GM12873 (cell line): Measurements from ENCODE around the gene ARHGEF40.

Experiments
- CTCF ChIP-seq: IDR thresholded peaks from 2 replicates; pipeline ENCODE4 v1.5.1; 2012; ENCODE audit warnings: low read depth, mild to moderate bottlenecking, moderate library complexity, low read length, control low read depth; ENCODE audit not compliant: insufficient read depth; ENCODE audit errors: missing control alignments

Gene ARHGEF40

GRCh38 chr14:21112255-21112654 lies 42.2 kb downstream of the ARHGEF40 start:
- no peak for TF ChIP-seq CTCF

- no peak for TF ChIP-seq CTCF
Measured at GRCh38 chr14:21113369-21113768, 43.3 kb downstream of the ARHGEF40 start.

- no peak for TF ChIP-seq CTCF
Measured at GRCh38 chr14:21118933-21119332, 48.8 kb downstream of the ARHGEF40 start.

GRCh38 chr14:21120686-21121085 lies 50.6 kb downstream of the ARHGEF40 start:
- TF ChIP-seq CTCF, result no peak

- TF ChIP-seq CTCF, result no peak
Measured at GRCh38 chr14:21121122-21121521, 51.0 kb downstream of the ARHGEF40 start.

GRCh38 chr14:21123429-21123828 lies 53.3 kb downstream of the ARHGEF40 start:
- no peak for TF ChIP-seq CTCF

GRCh38 chr14:21133901-21134300 lies 63.8 kb downstream of the ARHGEF40 start:
- no peak for TF ChIP-seq CTCF
